Liver (tissue), 3 donors: Measurements from ENCODE around the gene ABHD5.

Experiments
- ATF3 ChIP-seq: IDR thresholded peaks from 2 replicates; pipeline ENCODE4 v1.6.1; 2016; ENCODE audit warnings: antibody characterized with exemption
- CTCF ChIP-seq: fragments of 150-350 bp; IDR thresholded peaks from 2 replicates; pipeline ENCODE4 v1.5.1; 2017; ENCODE audit warnings: improper control_type of control experiment, low read depth, low read length; ENCODE audit not compliant: missing input control
- FOXA1 ChIP-seq: IDR thresholded peaks from 2 replicates; pipeline ENCODE4 v1.6.1; 2016; ENCODE audit warnings: antibody characterized with exemption
- FOXA2 ChIP-seq: IDR thresholded peaks from 2 replicates; pipeline ENCODE4 v1.6.1; 2016; ENCODE audit warnings: antibody characterized with exemption
- GABPA ChIP-seq, 2 donors: IDR thresholded peaks in 1 of 2; conservative IDR thresholded peaks in 1 of 2; 2 replicates each; pipeline ENCODE4 v1.6.1; 2016; ENCODE audit warnings: antibody characterized with exemption in 2 of 2, mild to moderate bottlenecking in 1 of 2, moderate library complexity in 1 of 2
- HNF4A ChIP-seq, 2 donors: conservative IDR thresholded peaks; 2 replicates each; pipeline ENCODE4 v1.6.1; 2016; ENCODE audit warnings: antibody characterized with exemption in 2 of 2, mild to moderate bottlenecking in 2 of 2
- HNF4G ChIP-seq: IDR thresholded peaks from 2 replicates; pipeline ENCODE4 v1.6.1; 2016; ENCODE audit warnings: antibody characterized with exemption
- JUND ChIP-seq, 2 donors: IDR thresholded peaks; 2 replicates each; pipeline ENCODE4 v1.6.1; 2016; ENCODE audit warnings: antibody characterized with exemption in 2 of 2
- MAX ChIP-seq: IDR thresholded peaks from 2 replicates; pipeline ENCODE4 v1.6.1; 2016; ENCODE audit warnings: antibody characterized with exemption
- RAD21 ChIP-seq, 2 donors: IDR thresholded peaks; 2 replicates each; pipeline ENCODE4 v1.6.1; 2016; ENCODE audit warnings: antibody characterized with exemption in 2 of 2, mild to moderate bottlenecking in 2 of 2
- REST ChIP-seq: IDR thresholded peaks from 2 replicates; pipeline ENCODE4 v1.6.1; 2016; ENCODE audit warnings: antibody characterized with exemption, mild to moderate bottlenecking
- RXRA ChIP-seq, 2 donors: IDR thresholded peaks; 2 replicates each; pipeline ENCODE4 v1.6.1; 2017 to 2018; ENCODE audit warnings: antibody characterized with exemption in 2 of 2, mild to moderate bottlenecking in 1 of 2
- TAF1 ChIP-seq: conservative IDR thresholded peaks from 2 replicates; pipeline ENCODE4 v1.6.1; 2016; ENCODE audit warnings: antibody characterized with exemption, mild to moderate bottlenecking
- donor health status: healthy.
- donor health status: healthy.

- TF ChIP-seq CTCF = no peak
- no peak for TF ChIP-seq MAX
- TF ChIP-seq HNF4A (conservative IDR thresholded peaks at IDR 0.05) = no peak
- TF ChIP-seq FOXA1 = no peak
- no peak for TF ChIP-seq ATF3
- TF ChIP-seq FOXA2 = no peak
- TF ChIP-seq REST = no peak
- TF ChIP-seq GABPA (IDR thresholded peaks at IDR 0.05 in 1 of 2, conservative IDR thresholded peaks at IDR 0.05 in 1 of 2) = no peak
- TF ChIP-seq HNF4G = no peak
- TF ChIP-seq TAF1 = no peak
- TF ChIP-seq RXRA (IDR thresholded peaks at IDR 0.05) = no peak
- no peak for TF ChIP-seq RAD21 (IDR thresholded peaks at IDR 0.05)
- TF ChIP-seq JUND (IDR thresholded peaks at IDR 0.05) = no peak
These were observed 68.0 kb downstream of the ABHD5 start for GRCh38 chr3:43758592-43759225.
